Naive B cell (primary cell): Measurements from ENCODE around the gene SIX3. TPM values are rescaled to one million over a fixed set of nuclear protein-coding genes. Genes with fewer than 3 reads are reported as not detected.

Experiments
- ATAC-seq, 2 donors: fragments of 150-1000 bp; cut with Tn5 transposase; 2 replicates each; pipeline ENCODE4 v1.10.0; 2021; ENCODE audit warnings: low read depth in 2 of 2, mild to moderate bottlenecking in 2 of 2, moderate library complexity in 2 of 2
- DNase-seq: peaks from one replicate; pipeline ENCODE4 v3.0.0; 2022
- H3K27ac Mint-ChIP-seq, 6 donors: one replicate each; pipeline ENCODE4 v1.8.0; 2020 to 2022; ENCODE audit warnings: mild to moderate bottlenecking in 6 of 6, mixed read lengths in 6 of 6, moderate library complexity in 5 of 6, inconsistent platforms in 2 of 6
- H3K27me3 Mint-ChIP-seq, 3 donors: one replicate each; pipeline ENCODE4 v1.8.0; 2021 to 2022; ENCODE audit warnings: mixed read lengths in 3 of 3, mild to moderate bottlenecking in 1 of 3
- H3K36me3 Mint-ChIP-seq, 2 donors: one replicate each; pipeline ENCODE4 v1.8.0; 2020 to 2022; ENCODE audit warnings: mixed read lengths in 2 of 2, inconsistent platforms in 1 of 2, mild to moderate bottlenecking in 1 of 2
- H3K4me1 Mint-ChIP-seq, 3 donors: one replicate each; pipeline ENCODE4 v1.8.0; 2020 to 2022; ENCODE audit warnings: mixed read lengths in 3 of 3, inconsistent platforms in 1 of 3, mild to moderate bottlenecking in 1 of 3, moderate library complexity in 1 of 3
- H3K4me3 Mint-ChIP-seq, 8 donors: one replicate each; pipeline ENCODE4 v1.8.0; 2020 to 2022; ENCODE audit warnings: mild to moderate bottlenecking in 8 of 8, mixed read lengths in 8 of 8, moderate library complexity in 8 of 8, inconsistent platforms in 2 of 8
- H3K9me3 Mint-ChIP-seq, 7 donors: one replicate each; pipeline ENCODE4 v1.8.0; 2020 to 2022; ENCODE audit warnings: mixed read lengths in 7 of 7, mild to moderate bottlenecking in 5 of 7, inconsistent platforms in 2 of 7, moderate library complexity in 1 of 7
- polyA plus RNA-seq, 6 donors: library from polyadenylated mRNA; unstranded; fragments of 300-500 nt; fragmentation: Illumina TruSeq; gene quantifications; one replicate each; pipeline ENCODE4 v1.2.3, GENCODE V29; 2021; ENCODE audit warnings: low read depth in 6 of 6

The SIX3 gene
- polyA plus RNA-seq, 6 donors from 2014 or later = not detected

DNA sequence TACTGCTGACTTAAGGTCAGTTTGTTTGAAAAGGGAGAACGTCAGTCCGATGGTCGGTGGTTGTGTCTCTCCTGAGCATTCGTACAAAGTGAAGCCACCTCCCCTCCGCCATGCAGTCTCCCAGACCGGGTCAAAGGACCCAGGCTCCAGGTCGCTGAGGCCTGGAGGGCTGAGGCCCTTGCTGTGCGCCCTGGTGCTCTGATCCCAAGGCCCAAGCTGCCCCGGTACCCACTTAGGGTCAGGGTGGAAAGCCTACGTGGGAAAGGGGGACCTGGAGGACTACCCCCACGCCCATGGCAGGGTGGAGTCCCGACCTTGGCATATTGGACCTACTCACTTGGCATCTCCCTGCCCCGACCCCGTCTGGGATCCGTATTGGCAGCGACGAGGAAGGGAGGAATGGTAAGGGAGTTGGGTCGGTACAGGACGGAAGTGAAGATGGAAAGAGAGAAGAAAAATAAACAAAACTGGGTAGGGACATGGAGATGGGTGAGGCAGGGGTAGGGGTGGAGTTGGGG, 8.0 kb upstream of the SIX3 start:
- Mint-ChIP-seq H3K27ac (peak overlapping the region in 5 of 6 donors; percentile 51 to 93 (median 78)), H3K27me3 (peaks cover 57 to 84% (median 74%) of the 10 kb centered on the region in 3 donors), H3K4me1 (peaks cover 39 to 75% (median 61%) of the 10 kb centered on the region in 3 donors), H3K4me3 (peak overlapping the region in 6 of 8 donors; percentile 36 to 83 (median 69)), H3K9me3 (peaks cover 0 to 21% (median 5%) of the 10 kb centered on the region in 7 donors), H3K36me3 (peaks cover 0 to 7% of the 10 kb centered on the region in 2 donors)
- no peak for ATAC-seq
- no peak for DNase-seq

DNA sequence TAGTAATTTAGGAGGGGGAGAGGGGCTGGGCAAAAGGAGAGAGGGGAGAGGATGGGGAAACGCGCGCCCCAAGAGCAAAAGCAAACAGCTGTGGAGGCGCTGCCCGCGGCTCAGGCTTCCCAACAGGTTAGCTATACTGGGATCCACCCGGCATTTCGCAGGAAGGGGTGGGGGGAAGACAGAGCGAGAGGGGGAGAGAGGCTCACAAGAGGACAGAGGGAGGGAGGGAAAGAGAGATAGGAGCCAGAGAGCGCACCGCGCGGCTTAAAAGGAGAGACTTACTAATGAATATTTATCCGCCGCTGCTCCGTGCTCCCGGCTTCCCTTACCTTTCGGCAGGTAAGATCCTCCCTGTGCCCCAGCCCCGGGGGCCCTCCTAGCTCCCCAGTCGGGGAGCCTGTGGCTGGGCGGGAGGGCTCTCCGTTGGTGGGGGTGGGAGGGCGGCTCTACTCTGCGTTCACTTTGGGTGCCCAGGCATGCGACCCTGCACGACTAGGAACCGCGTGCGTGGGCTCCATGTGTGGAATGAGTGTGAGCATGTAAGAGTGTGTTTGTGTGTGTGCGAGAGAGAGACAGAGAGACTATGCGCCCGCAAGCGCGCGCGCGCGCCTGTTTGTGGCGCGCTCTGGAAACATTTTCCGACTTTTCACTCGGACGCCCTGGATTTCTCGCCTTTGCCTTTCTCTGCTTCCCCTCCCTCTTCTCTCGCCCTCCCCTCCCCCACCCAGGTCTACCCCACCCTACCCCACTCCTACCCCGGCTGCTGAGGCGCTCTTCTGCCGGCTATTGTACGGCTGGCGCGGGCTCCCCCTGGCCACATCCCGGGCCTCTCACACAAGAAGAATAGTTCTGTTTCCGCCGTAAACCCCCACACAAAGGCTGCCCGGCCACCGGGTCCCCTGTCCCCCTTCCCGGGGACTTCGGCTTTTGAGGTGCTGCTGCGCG, 7.2 kb upstream of the SIX3 start:
- Mint-ChIP-seq H3K36me3 (peaks cover 0 to 7% of the 10 kb centered on the region in 2 donors), H3K4me1 (peaks cover 39 to 75% (median 62%) of the 10 kb centered on the region in 3 donors), H3K9me3 (peaks cover 0 to 21% (median 5%) of the 10 kb centered on the region in 7 donors), H3K27me3 (peaks cover 57 to 87% (median 74%) of the 10 kb centered on the region in 3 donors), H3K27ac (peak overlapping the region in 4 of 6 donors; percentile 16 to 91 (median 64)), H3K4me3 (peak overlapping the region; percentile 51 to 84 (median 77))
- ATAC-seq (peak in 1 of 2 donors; percentile 15), DNase-seq (no peak)

DNA sequence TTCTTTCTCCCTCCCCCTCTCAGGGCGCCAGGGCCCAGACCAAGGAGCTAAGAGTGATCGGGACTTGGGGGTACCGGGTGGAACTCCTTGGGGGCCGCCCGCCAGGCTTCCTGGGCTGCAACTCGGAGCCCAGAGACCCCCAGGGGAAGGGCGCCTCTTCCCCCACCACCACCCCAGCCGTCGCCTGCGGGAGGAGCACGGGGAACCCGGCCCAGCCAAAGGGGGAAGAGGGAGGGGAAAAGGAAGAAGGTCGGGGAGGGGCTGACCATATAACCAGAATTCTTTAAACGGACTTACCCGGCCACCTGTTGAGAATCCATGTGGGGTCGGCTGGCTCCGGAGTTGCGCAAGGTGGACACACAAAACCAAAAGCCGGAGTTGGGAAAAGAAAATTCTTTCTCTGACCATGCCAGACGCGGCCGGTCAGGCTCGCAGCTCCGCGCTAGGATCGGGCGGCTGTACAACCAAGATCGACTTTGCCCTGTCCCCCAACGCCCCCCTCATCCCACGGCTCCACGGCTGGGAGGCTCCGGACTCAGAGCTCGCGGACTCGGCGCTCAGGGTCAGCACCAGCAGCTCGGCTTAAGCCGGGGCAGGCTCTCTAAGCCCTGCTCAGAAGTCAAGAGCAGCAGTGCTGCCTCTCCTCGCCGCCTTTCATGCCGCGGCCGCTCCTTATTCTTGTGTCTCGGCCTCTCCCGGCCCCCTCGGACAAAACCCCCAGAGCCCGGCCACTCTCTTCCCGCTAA, 6.3 kb upstream of the SIX3 start:
- Mint-ChIP-seq H3K9me3 (peaks cover 0 to 25% (median 5%) of the 10 kb centered on the region in 7 donors), H3K4me1 (peaks cover 45 to 78% (median 64%) of the 10 kb centered on the region in 3 donors), H3K36me3 (peaks cover 0 to 7% of the 10 kb centered on the region in 2 donors), H3K4me3 (peak overlapping the region; percentile 48 to 84 (median 74)), H3K27me3 (peaks cover 60 to 91% (median 81%) of the 10 kb centered on the region in 3 donors), H3K27ac (peak overlapping the region in 4 of 6 donors; percentile 9 to 91 (median 26))
- ATAC-seq = peak in 1 of 2 donors; percentile 9
- no peak for DNase-seq

DNA sequence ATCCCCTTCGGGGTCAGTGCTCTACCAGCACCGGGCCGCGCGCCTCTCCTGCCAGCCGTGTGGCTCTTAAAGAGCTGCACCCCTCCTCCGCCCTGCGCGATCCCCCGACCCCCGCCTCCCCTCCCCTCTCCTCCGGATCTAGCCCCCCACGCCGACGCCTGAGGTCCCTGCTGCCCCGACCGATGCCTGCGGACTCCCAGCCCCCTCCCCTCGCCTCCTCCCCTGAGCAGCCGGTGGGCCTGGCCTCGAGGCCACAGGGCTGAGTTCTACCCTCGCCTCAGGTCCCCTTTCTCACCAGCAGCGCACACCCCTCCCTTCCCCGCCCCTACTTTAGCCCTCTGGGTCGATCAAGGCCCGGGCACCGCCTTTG, 5.8 kb upstream of the SIX3 start:
- H3K4me1 Mint-ChIP-seq = peaks cover 42 to 78% (median 62%) of the 10 kb centered on the region in 3 donors
- peaks cover 0 to 21% (median 5%) of the 10 kb centered on the region in 7 donors for H3K9me3 Mint-ChIP-seq
- peaks cover 59 to 91% (median 81%) of the 10 kb centered on the region in 3 donors for H3K27me3 Mint-ChIP-seq
- H3K4me3 Mint-ChIP-seq = peak overlapping the region; percentile 48 to 84 (median 70)
- ATAC-seq (no peak), DNase-seq (no peak)
- peaks cover 0 to 7% of the 10 kb centered on the region in 2 donors for H3K36me3 Mint-ChIP-seq
- no peak overlapping the region for H3K27ac Mint-ChIP-seq

DNA sequence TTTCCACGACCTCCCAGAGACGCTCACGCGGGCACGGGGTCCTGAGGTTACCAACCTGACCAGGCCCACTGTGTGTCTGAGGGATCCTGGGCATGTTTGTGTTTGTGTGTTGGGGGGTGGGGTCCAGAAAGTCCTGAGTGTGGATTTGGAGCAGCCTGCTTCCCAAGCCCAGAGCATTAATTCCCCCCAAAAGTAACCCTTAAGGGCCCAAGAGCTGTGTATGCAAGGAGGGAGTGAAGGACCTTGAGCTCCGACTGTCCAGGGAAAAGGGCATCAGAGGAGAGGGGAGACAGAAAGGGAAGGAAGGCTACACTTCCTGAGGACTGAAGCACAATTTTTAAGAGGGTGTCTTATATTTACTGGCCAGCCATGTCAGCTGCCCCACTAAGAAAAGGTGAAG, 5.2 kb upstream of the SIX3 start:
- H3K27ac Mint-ChIP-seq = peak overlapping the region in 1 of 6 donors; percentile 87
- H3K4me1 Mint-ChIP-seq = peaks cover 42 to 77% (median 67%) of the 10 kb centered on the region in 3 donors
- peaks cover 0 to 7% of the 10 kb centered on the region in 2 donors for H3K36me3 Mint-ChIP-seq
- H3K9me3 Mint-ChIP-seq = peaks cover 0 to 15% (median 5%) of the 10 kb centered on the region in 7 donors
- DNase-seq (no peak), ATAC-seq (no peak)
- H3K27me3 Mint-ChIP-seq = peaks cover 59 to 91% (median 81%) of the 10 kb centered on the region in 3 donors
- peak overlapping the region in 6 of 8 donors; percentile 37 to 82 (median 60) for H3K4me3 Mint-ChIP-seq

DNA sequence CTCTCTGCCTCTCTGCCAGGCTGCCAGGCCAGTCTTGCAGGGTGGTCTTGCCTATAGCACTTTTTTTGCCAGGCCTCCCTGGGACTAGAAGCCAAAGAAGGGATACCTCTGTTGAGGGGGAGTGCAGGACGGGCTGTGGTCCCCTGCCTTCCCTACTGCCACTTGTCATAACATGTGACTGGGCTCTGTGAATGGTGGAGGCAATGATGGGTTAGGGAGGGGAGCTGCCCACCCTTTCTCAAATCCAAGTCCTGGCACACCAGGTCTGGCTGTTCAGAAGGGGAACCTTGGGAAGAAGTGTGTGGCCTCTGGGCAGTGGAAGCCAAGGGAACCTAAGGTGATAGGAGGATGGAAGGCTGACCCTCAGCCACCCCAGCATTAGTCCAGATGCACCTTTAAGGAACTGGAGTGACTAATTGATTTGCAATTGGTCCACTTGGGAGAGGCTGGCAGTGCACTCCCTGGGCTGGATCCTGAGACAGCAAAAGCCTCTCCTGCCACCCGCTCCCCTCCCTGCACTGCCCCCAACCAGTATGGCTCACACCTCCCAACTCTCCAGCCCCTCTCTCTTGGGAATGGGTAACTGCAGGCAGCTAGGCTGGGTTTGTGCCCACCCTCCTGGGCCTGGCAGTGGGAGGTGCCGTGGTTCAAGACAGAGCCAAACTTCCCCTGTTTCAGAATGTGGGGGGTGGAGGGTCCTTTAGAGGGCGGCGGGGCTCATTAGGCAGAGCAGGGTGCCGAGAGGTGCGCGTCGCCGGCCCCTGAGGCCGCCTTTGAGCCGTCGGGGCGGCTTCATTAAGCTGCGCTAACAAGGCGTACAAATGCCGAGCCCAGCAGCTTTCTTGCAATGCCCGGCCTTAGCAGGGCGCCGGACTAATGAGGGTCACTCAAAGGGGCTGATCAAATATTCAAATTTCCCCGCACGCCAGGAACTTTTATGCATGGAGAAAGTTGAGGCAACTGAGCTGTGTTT, 4.5 kb upstream of the SIX3 start:
- Mint-ChIP-seq H3K4me3 (peak overlapping the region; percentile 53 to 82 (median 66)), H3K9me3 (peaks cover 0 to 9% (median 2%) of the 10 kb centered on the region in 7 donors), H3K27ac (peak overlapping the region in 3 of 6 donors; percentile 28 to 69 (median 48)), H3K27me3 (peaks cover 59 to 93% (median 81%) of the 10 kb centered on the region in 3 donors), H3K4me1 (peaks cover 48 to 77% (median 74%) of the 10 kb centered on the region in 3 donors), H3K36me3 (peaks cover 0 to 7% of the 10 kb centered on the region in 2 donors)
- no peak for ATAC-seq
- no peak for DNase-seq

DNA sequence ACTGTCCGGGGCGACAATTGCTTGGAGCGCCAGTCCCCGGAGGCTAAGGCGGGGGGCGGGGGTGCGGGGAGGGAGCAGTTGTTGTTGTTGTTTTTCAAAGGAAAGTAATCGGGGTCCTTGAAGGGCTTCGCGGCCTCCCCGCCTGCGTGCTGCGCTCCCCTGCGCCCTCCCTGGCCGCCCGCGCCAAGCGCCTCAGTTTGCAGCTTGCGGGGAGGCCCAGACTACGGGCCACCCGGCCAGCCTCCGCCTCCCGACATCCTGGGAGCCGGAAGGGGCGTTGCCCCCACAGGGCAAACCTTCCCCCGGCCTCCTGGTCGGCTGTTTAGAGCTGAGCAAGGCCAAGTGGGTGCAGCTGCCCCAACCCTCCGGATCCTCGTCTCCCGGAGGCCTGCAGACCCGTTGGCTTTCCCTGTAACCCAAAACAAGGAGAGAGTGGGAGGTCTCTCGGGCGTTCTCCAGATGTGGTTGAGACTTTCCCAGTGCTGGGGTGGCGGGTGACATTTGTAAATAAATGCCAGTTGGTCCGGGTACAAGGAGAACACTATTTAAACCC, 3.7 kb upstream of the SIX3 start:
- DNase-seq (no peak), ATAC-seq (no peak)
- Mint-ChIP-seq H3K27me3 (peaks cover 55 to 93% (median 81%) of the 10 kb centered on the region in 3 donors), H3K4me1 (peaks cover 48 to 76% (median 73%) of the 10 kb centered on the region in 3 donors), H3K36me3 (no peaks in the 10 kb centered on the region), H3K4me3 (peak overlapping the region; percentile 29 to 82 (median 65)), H3K27ac (peak overlapping the region in 1 of 6 donors; percentile 28), H3K9me3 (peaks cover 0 to 5% (median 0%) of the 10 kb centered on the region in 7 donors)

DNA sequence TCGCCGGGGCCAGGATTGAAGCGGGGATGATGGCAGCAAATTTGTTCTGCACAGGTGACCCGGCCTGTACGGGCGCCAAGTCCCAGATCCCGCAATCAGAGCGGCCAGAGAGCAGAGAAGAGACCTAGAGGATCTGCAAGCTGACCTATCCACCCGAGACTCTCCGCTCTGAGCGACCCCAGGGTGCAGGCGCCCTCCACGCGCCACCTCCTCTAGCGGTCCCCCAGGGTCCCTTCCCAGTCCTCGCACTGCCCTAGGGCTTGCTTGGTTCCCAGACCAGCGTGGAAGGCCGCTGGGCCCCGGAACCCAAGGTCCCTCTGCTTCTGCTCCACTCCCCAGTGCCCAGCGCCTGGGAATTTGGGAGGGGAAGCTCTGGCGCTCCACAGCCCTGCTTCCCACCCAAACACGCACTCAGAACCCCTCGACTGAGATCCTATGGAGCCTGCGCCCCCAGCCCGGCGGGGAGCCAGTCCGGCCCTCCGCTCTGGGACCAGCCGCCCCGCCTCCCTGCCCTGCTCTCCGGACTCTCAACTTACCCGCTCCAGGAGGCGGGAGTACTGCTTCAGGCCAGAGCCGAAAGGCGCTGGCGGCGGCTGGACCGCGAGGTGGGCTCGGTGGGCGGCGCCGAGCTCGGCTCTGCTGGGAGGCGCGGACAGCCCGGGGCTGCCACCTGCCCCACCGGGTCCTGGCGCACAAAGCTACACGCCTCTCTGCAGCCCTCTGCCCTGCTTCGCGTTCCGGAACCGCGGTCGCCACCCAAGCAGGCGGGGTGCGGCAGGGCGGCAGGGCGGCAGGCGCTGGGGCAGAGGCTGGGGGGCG, 3.0 kb upstream of the SIX3 start:
- H3K4me1 Mint-ChIP-seq = peaks cover 55 to 76% (median 74%) of the 10 kb centered on the region in 3 donors
- H3K27ac Mint-ChIP-seq = peak overlapping the region in 1 of 6 donors; percentile 18
- H3K4me3 Mint-ChIP-seq = peak overlapping the region; percentile 29 to 80 (median 66)
- H3K27me3 Mint-ChIP-seq = peaks cover 58 to 93% (median 81%) of the 10 kb centered on the region in 3 donors
- no peaks in the 10 kb centered on the region for H3K36me3 Mint-ChIP-seq
- H3K9me3 Mint-ChIP-seq = peaks cover 0 to 5% (median 1%) of the 10 kb centered on the region in 7 donors
- ATAC-seq (no peak), DNase-seq (no peak)

DNA sequence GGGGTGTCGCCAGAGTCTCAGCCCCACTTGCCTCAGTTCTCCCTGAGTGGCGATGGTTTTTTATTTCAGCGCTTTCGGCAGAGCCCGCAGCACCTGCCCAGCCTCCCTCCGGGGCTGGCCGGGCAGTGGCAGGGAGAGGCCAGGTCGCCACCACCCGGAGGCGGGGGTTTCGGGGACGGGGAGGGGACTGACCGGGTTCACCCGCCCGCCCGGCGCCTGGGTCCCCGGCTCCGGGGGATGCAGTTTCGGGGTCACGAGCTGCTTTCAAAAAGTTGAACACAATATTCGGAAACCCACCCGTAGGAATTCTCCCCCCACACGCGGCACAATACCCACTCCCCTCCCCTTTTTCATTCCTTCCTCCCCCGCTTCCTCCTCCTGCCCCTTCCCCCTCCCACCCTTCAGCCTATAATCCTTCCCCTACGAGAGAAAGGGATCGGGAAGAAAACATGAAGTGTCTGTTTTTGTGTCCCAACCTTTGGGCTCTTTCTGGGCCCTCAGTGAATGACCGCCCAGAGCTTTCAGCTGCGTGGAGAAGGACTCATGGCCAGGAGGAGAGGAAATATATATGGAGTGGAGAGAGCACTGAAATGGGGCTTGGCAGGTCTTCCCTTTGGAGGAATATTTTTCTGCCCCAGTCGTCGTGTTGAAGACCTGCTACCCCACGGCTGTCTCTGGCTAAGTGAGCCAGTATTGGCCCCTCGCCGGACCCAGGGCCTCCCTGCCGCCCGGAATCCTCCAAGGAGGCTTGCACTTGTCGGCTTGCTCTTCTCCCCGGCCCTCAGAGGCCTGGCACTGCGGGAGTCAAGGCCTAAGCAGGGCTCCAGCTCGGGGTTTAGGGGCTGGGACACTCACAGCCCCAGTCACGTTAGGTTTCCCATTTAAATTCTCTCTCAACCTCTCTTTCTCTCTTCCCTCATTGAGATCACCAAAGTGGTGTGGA, 2.1 kb upstream of the SIX3 start:
- peaks cover 64 to 93% (median 81%) of the 10 kb centered on the region in 3 donors for H3K27me3 Mint-ChIP-seq
- ATAC-seq (no peak), DNase-seq (no peak)
- H3K4me3 Mint-ChIP-seq = peak overlapping the region in 7 of 8 donors; percentile 7 to 89 (median 81)
- peaks cover 56 to 78% (median 76%) of the 10 kb centered on the region in 3 donors for H3K4me1 Mint-ChIP-seq
- peaks cover 0 to under 1% of the 10 kb centered on the region in 2 donors for H3K36me3 Mint-ChIP-seq
- H3K9me3 Mint-ChIP-seq = peaks cover 0 to 5% (median 2%) of the 10 kb centered on the region in 7 donors
- H3K27ac Mint-ChIP-seq = peak overlapping the region in 3 of 6 donors; percentile 46 to 82 (median 47)

DNA sequence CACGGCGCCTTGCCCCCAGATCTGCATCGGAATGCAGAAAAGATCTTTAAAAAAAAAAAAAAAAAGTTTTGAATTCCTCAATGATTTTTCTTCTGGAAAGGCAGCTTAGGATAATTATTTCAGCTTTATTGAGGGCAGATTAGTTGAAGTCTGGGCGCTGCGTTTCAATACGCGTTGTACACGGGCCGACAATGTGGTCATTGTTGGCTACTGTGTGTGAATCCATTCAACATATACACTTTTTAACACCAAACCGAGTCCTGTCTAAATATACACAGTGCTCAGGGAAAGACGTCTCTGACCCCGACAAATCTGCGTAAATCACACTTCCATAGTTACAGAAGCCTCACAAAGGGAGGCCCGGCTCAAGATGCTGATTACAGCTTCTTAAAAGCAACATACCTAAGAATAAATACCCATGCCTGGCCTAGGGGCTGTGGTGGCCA, 1.4 kb upstream of the SIX3 start:
- peaks cover 0 to 7% (median 3%) of the 10 kb centered on the region in 7 donors for H3K9me3 Mint-ChIP-seq
- H3K27me3 Mint-ChIP-seq = peaks cover 69 to 93% (median 81%) of the 10 kb centered on the region in 3 donors
- H3K4me1 Mint-ChIP-seq = peaks cover 58 to 79% (median 78%) of the 10 kb centered on the region in 3 donors
- peak overlapping the region in 3 of 6 donors; percentile 46 to 82 (median 47) for H3K27ac Mint-ChIP-seq
- H3K36me3 Mint-ChIP-seq = peaks cover 0 to 7% of the 10 kb centered on the region in 2 donors
- ATAC-seq (no peak), DNase-seq (no peak)
- H3K4me3 Mint-ChIP-seq = peak overlapping the region; percentile 15 to 93 (median 88)
